ENCODE results near the gene IL17C. TPM values are rescaled to one million over a fixed set of nuclear protein-coding genes. Genes with fewer than 3 reads are reported as not detected.
"Not testable (repeated sequence)": the region's sequence is repeated elsewhere in the genome, so short reads cannot be mapped to it uniquely, and the experiment has no call there.

Gene IL17C
- total RNA-seq, 2 donors from 2014 or later: 0.65 to 0.86 TPM

DNA sequence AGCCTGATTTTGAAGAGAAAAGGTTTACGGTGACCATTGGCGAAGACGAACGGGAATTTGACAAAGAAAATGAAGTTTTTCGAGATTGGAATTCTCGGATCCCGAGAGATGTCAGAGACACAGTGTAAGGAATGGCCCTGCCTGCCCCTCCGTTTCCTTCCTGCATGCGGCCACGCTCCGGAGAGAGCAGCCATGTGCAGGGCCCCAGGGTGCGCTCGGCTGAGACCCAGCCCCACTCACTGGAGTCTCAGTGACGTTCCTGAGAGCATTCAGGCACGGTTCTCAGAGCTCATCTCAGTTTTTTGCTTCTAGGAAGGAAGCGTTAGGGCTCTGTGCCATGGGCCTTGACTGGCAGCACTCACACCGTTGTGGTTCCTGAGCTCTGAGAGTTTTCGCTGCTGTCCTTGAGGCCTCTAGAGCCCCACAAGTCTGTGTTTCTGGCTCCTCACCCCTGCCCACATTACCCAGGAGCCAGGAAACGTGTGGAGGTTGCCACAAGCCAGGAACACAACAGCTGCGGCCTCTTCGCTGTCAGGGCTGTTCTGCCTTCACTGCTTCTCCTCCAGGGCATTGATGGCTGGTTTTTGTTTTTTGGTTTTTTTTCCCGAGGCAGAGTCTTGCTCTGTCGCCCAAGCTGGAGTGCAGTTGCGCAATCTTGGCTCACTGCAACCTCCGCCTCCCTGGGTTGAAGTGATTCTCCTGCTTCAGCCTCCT lies 38.4 kb upstream of the IL17C start:
- no peak for DNase-seq
- ATAC-seq: no peak
- H3K4me1 Mint-ChIP-seq: peaks cover 2% of the 10 kb centered on the region
- H3K9me3 ChIP-seq (ENCODE audit: control insufficient read depth, low read length, poor library complexity, severe bottlenecking): no peaks in the 10 kb centered on the region
- H3K27ac Mint-ChIP-seq: peak overlapping the region; percentile 54
- no peak overlapping the region for H3K4me3 Mint-ChIP-seq
- peaks cover 2% of the 10 kb centered on the region for H3K36me3 Mint-ChIP-seq (ENCODE audit: low read depth)
- H3K27me3 Mint-ChIP-seq: no peaks in the 10 kb centered on the region

DNA sequence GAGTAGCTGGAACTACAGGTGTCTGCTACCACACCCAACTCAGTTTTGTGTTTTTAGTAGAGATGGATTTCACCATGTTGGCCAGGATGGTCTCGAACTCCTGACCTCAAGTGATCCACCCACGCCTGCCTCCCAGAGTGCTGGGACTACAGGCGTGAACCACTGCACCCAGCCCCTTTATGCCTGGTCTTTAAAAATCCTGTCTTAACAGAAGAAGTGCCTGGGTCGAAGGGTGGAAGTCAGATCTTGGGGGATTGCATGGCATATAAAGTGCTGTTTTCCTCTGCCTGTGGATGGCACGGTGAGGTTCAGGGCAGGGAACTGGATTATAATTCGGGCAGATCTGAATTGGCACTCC lies 37.9 kb upstream of the IL17C start:
- H3K4me1 Mint-ChIP-seq: peaks cover 2% of the 10 kb centered on the region
- H3K9me3 ChIP-seq (ENCODE audit: control insufficient read depth, low read length, poor library complexity, severe bottlenecking): no peaks in the 10 kb centered on the region
- no peak overlapping the region for H3K4me3 Mint-ChIP-seq
- peak overlapping the region; percentile 54 for H3K27ac Mint-ChIP-seq
- DNase-seq (no peak), ATAC-seq (no peak)
- H3K27me3 Mint-ChIP-seq: no peaks in the 10 kb centered on the region
- H3K36me3 Mint-ChIP-seq (ENCODE audit: low read depth): peaks cover 2% of the 10 kb centered on the region

DNA sequence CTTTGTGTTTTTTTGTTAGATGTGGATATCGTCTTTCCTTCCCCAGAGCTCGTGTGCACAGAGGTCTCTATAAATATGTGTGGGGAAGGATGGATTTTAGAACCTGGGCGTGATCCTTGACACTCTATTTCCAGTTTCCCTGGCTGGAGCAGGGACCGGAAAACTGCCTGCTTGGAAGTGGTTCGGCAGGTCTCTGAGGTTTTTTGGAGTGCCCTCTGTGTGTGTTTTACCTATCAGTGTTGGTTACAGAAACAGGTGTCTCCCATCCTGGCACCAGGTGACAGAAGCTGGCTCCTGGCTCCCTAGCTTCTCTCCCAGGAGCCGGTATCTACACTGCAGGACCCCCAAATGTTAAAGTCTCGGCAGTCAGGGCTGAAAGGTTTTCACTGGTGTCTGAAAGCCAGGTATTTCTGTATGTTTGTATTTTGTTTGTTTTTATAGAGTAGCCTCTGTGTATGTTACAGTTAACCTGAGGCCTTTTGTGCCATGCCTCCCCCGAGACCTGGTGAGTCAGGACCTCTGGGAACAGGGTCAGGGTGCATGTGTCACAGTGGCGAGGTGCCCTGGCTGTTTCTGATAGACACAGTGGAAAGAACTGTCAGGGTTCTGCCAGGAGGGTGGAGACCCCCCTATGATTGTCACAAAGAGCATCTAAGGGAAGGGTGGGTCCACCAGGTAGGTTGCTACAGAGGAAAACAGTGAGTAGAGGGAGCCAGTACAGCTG lies 36.9 kb upstream of the IL17C start:
- H3K27me3 Mint-ChIP-seq: no peaks in the 10 kb centered on the region
- H3K27ac Mint-ChIP-seq: no peak overlapping the region
- no peaks in the 10 kb centered on the region for H3K9me3 ChIP-seq (ENCODE audit: control insufficient read depth, low read length, poor library complexity, severe bottlenecking)
- H3K4me3 Mint-ChIP-seq: no peak overlapping the region
- peaks cover 2% of the 10 kb centered on the region for H3K4me1 Mint-ChIP-seq
- peaks cover 2% of the 10 kb centered on the region for H3K36me3 Mint-ChIP-seq (ENCODE audit: low read depth)
- ATAC-seq (no peak), DNase-seq (no peak)

DNA sequence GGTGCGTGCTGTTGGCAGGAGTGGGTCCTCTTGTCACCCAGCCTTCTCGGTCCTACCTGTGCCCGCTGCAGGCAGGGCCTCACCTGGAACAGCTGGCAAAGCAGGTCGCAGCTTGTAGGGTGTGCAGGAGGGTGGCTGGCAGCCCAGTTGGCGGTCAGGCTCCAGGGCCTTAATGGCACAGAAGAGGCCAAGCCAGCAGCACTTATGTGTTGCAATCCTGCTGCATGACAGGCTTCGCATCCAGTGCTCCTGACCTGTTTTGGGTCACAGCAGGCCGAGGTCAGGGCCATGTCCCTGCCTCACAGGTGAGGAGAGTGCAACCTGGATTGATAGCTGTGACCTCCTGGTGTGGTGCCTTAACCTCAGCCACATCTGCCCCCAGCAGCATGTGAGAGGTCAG lies 36.3 kb upstream of the IL17C start:
- Mint-ChIP-seq H3K4me1 (peaks cover 2% of the 10 kb centered on the region), H3K4me3 (no peak overlapping the region), H3K27me3 (no peaks in the 10 kb centered on the region), H3K36me3 (ENCODE audit: low read depth) (peaks cover 2% of the 10 kb centered on the region), H3K27ac (no peak overlapping the region)
- H3K9me3 ChIP-seq (ENCODE audit: control insufficient read depth, low read length, poor library complexity, severe bottlenecking): no peaks in the 10 kb centered on the region
- DNase-seq: no peak
- ATAC-seq: no peak

DNA sequence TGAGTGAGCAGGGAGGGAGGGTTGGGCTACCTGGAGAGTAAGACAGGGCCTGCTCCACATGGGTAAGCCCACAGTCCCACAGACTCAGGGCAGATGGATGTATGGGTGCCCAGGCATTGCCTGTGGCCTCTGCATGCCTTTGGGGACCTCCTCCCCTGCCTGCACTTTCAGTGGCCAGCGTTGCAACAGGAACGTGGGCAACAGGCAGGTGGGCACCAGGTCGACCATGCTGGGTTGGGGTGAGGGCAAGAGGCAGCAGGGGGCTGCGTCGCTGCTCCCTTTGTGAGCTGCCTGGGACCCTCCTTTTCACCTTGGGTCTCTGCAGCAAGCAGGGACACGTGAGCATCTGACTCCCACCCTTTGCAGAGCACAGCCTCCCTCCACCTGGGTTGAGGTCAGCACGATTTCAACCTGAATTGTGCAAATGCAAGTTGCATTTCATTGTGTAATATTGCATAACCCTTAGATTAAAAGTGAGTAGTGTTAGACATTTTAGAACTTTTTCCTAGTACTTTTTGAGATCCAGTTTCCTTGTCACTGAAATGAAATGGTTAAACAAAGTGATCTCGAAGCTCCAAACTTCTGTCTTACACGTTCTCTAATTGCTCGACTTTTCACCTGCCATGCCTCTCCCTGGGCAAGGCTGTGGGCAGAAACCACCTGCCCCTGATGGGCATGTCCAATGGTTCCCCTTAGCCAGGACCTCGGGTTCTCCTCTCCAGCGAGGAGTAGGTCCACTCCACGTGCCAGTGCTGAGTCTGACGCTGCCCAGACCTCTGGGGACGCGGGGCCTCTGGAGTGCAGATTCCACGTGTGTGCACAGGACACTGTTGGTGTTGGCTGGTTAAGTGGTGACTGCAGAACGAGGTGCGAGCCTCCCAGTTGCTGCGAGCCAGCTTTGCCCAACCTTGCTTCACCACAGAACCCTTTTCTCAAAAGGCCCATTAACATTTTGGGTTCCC lies 32.9 kb upstream of the IL17C start:
- no peak for DNase-seq
- ATAC-seq: no peak

DNA sequence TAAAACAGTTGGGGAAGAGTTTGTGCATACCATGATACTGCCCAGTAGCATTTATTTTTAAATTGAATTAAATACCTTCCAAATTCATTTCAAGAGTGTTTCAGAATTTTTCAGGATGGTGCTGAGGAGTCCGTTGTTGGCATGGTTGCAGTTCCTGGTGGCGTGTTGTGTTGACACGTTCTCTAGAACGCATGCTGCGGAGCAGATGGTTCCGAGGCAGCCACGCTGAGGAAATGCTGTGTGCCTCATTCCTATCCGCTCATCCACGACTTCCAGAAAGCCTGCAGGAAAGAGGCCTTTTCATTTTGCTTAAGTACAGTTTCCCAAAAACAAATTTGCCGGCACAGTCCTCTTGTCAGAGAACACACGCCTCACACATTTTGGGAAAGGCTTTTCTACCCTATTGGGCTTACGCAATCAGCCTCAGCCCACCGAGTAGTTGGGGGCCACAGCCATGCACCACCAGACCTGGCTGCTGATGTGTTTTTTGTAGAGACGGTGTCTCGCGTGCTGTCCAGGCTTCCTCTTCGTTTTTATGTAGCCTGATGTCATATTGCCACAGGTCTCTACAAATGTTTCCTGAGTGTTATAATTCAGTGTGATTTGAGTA lies 32.1 kb upstream of the IL17C start:
- peaks cover 5% of the 10 kb centered on the region for H3K36me3 Mint-ChIP-seq (ENCODE audit: low read depth)

More for the DNA sequence above, 32.9 kb upstream of the IL17C start:
- Mint-ChIP-seq H3K36me3 (ENCODE audit: low read depth) (peaks cover 7% of the 10 kb centered on the region), H3K27me3 (no peaks in the 10 kb centered on the region), H3K4me3 (no peak overlapping the region), H3K27ac (no peak overlapping the region), H3K4me1 (peaks cover 9% of the 10 kb centered on the region)
- H3K9me3 ChIP-seq (ENCODE audit: control insufficient read depth, low read length, poor library complexity, severe bottlenecking): no peaks in the 10 kb centered on the region

DNA sequence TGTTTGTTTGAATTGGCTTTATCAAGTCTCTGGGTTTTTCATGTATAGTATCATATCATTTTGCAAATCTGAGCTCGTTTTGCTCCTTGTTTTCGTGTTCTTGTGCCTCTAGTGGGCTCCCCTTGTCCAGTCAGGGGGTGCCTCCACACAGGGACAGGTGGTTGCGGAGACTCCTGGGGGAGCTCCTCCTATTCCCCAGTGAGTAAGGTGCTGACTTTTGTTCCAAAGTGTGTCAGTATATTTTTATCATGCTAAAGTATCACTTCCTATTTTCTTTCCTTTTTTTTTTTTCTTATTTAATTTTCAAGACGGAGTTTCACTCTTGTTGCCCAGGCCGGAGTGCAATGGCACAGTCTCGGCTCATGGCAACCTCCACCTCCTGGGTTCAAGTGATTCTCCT lies 30.3 kb upstream of the IL17C start:
- no peaks in the 10 kb centered on the region for H3K27me3 Mint-ChIP-seq
- H3K27ac Mint-ChIP-seq: peak overlapping the region; percentile 71
- H3K4me3 Mint-ChIP-seq: no peak overlapping the region
- DNase-seq (no peak), ATAC-seq (no peak)
- H3K36me3 Mint-ChIP-seq (ENCODE audit: low read depth): peaks cover 5% of the 10 kb centered on the region
- no peaks in the 10 kb centered on the region for H3K9me3 ChIP-seq (ENCODE audit: control insufficient read depth, low read length, poor library complexity, severe bottlenecking)
- peaks cover 12% of the 10 kb centered on the region for H3K4me1 Mint-ChIP-seq

More for the DNA sequence above, 32.1 kb upstream of the IL17C start:
- ATAC-seq: no peak
- no peak for DNase-seq
- Mint-ChIP-seq H3K4me1 (peaks cover 13% of the 10 kb centered on the region), H3K4me3 (no peak overlapping the region), H3K27ac (no peak overlapping the region), H3K27me3 (no peaks in the 10 kb centered on the region)
- no peaks in the 10 kb centered on the region for H3K9me3 ChIP-seq (ENCODE audit: control insufficient read depth, low read length, poor library complexity, severe bottlenecking)

DNA sequence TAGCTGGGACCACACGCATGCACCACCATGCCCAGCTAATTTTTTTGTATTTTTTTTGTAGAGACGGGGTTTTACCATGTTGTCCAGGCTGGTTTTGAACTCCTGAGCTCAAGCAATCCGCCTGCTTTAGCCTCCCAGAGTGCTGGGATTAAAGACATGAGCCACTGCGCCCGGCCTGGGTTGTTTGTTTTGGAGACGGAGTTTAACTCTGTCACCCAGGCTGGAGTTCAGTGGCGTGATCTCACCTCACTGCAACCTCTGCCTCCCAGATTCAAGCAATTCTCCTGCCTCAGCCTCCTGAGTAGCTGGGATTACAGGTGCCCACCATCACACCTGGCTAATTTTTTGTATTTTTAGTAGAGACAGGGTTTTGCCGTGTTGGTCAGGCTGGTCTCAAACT lies 28.9 kb upstream of the IL17C start:
- H3K4me3 Mint-ChIP-seq; H3K36me3 Mint-ChIP-seq (ENCODE audit: low read depth); ATAC-seq; H3K27me3 Mint-ChIP-seq; DNase-seq; H3K9me3 ChIP-seq (ENCODE audit: control insufficient read depth, low read length, poor library complexity, severe bottlenecking): not testable (repeated sequence)
- peaks cover 17% of the 10 kb centered on the region for H3K4me1 Mint-ChIP-seq
- H3K27ac Mint-ChIP-seq: peak overlapping the region; percentile 86

DNA sequence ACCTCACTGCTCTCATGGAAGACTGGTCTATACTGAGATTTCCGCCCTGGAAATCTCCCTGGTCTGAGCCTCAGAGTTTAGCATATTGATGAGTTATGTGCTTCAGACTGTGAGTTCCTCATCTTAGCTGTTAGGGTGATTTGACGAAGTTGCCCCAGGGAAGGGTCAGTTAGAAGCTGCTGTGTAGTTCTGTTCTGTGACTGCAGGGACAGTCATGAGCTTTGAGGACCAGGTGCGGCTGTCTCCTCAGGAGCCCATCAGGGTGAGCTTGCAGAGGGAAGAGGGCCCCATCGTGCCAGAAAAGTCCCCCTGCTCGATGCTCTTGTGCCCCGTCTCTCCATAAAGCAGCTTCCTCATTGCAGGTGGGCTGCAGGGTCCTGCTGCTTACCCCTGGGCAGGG lies 28.3 kb upstream of the IL17C start:
- H3K4me3 Mint-ChIP-seq: no peak overlapping the region
- ATAC-seq (no peak), DNase-seq (no peak)
- H3K36me3 Mint-ChIP-seq (ENCODE audit: low read depth): peaks cover 5% of the 10 kb centered on the region
- peaks cover 17% of the 10 kb centered on the region for H3K4me1 Mint-ChIP-seq
- H3K9me3 ChIP-seq (ENCODE audit: control insufficient read depth, low read length, poor library complexity, severe bottlenecking): no peaks in the 10 kb centered on the region
- H3K27me3 Mint-ChIP-seq: no peaks in the 10 kb centered on the region
- peak overlapping the region; percentile 86 for H3K27ac Mint-ChIP-seq

DNA sequence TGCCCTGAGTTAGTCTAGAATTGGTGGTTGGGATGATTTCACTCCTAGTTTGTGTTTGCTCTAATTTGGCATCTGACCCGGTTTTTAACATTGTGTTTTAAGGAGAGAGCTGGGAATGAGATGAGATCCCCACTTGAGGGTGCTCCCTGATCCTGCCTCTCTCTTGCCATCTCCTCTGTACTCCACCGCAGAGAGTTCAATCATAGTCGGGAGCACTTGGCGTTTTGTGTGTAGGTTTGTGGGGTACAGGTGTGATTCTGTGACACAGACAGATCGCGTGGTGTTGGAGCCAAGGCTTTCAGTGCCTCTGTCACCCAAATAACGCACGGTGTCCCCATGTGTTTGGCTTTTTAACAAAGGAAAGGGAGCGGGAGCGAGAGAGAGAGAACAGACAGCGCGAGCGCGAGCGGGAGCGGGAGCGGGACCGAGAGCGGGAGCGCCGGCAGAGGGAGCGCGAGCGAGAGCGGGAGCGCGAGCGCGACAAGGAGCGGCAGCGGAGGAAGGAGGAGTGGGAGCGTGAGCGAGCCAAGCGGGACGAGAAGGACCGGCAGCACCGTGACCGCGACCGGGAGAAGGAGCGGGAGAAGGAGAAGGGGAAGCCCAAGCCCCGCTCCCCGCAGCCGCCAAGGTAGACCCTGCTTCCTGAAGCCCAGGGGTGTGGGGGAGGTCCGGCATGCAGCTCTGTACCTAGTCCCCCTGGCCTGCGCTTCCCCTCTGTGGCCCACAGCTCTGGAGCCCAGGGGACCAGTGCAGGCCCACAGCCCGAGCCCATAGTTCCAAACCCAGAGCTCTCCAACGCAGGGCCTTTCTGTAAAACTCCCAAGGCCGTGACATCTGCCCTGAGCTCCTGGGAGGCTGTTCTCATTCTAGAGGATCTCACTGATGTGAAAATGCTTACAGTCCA lies 27.2 kb upstream of the IL17C start:
- Mint-ChIP-seq H3K4me1 (peaks cover 21% of the 10 kb centered on the region), H3K27me3 (no peaks in the 10 kb centered on the region), H3K4me3 (no peak overlapping the region), H3K36me3 (ENCODE audit: low read depth) (peaks cover 5% of the 10 kb centered on the region), H3K27ac (peak overlapping the region; percentile 86)
- no peaks in the 10 kb centered on the region for H3K9me3 ChIP-seq (ENCODE audit: control insufficient read depth, low read length, poor library complexity, severe bottlenecking)
- DNase-seq (no peak), ATAC-seq (no peak)

DNA sequence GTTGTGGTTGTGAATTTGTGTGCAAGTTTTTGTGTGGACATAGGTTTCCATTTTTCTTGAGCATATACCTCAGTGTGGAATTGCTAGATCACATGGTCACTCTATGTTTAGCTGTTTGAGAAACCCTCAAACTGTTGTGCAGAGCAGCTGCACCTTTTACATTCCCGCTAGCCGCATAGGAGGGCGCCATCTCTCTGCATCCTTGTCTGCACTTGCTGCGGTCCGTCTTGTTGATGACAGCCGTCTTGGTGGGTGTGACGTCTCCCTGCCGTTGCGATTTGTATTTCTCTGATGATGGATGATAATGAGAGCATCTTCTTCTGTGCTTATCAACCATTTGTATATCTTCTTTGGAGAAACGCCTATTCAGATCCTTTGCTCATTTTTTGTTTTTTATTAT lies 25.1 kb upstream of the IL17C start:
- Mint-ChIP-seq H3K36me3 (ENCODE audit: low read depth) (no peaks in the 10 kb centered on the region), H3K4me3 (no peak overlapping the region), H3K4me1 (peaks cover 18% of the 10 kb centered on the region), H3K27ac (no peak overlapping the region), H3K27me3 (no peaks in the 10 kb centered on the region)
- ATAC-seq (no peak), DNase-seq (no peak)
- H3K9me3 ChIP-seq (ENCODE audit: control insufficient read depth, low read length, poor library complexity, severe bottlenecking): no peaks in the 10 kb centered on the region

All from T-helper 17 cell (primary cell).